T-helper 2 cell (primary cell): ENCODE results near the gene RPS26.
"Not testable (repeated sequence)": the region's sequence is repeated elsewhere in the genome, so short reads cannot be mapped to it uniquely, and the experiment has no call there.

Experiments
- DNase-seq, 5 experiments: peaks; one replicate each; pipeline versions ENCODE4 v3.0.0 to v3.0.0-alpha.2; 2012 to 2022

The RPS26 gene

DNA sequence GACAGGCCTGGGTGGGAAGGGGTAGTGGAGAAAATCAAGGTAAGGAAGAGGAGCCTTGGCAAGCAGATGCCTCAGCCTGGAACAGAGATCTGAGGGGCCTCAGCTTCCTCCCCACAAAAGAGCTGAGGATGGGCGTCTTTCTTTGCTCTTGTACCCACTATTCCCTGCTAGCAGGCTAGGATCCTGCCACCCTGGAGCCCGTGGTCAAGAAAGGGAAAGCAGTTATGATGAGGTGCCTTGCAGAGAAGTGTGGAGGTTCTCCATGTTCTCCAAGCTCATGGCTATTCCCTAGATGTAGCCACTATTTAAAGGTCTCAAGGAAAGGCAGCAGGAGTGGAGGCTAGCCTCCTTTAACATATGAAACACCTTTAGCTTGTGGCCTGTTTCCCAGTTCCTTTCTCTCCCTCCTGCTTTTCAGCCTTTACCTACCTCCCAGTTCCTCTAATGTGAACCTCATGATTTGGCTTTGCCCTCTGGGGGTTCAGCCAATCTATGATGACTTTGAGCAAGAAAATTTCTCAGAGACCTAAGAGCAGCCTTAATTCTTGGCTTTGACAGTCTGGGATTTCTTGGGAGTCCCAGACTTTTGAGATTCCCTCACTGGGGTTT is 19.7 kb upstream of the RPS26 start:
- DNase-seq = no peak

DNA sequence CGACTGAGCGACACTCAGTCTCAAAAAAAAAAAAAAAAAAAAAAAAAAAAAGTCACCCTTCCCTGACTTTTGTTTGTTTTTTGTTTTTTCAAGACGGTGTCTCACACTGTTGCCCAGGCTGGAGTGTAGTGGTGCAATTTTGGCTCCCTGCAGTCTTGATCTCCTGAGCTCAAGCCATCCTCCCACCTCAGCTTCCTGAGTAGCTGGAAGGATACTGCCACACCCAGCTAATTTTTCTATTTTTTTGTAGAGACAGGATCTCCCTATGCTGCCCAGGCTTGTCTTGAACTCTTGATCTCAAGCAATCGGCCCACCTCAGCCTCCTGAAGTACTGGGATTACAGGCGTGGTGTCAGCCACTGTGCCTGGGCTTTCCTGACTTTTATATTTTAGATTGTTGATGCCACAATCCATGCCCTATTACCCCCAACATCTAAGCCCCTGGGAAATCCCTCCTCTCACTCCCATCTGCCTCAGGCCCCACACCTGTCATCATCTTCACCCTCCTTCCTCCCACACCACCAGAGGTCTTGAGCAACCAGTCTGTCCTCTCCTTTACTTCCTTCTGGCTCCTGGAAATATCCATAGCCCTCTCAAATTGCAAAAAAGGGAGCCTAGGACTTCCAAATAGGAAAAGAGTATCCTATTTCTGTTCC is 13.1 kb upstream of the RPS26 start:
- no peak for DNase-seq

DNA sequence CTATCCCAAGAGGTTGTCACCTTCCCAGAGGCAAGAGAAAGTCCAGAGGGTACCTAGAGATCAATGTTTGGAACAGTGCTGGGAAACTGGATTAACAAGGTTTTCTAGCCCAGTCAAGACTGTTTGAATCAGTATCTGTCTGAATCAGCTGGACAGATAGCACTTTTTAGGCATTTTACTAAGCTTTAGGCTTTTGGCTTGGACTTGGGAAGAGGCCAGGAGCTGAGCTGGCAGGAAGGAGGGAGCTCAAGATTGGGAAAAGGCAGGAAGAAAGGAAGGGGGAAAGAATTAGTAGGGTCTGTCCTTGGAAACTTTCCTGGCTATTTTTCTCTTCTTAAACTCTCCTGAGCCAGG is 12.6 kb upstream of the RPS26 start:
- no peak for DNase-seq

DNA sequence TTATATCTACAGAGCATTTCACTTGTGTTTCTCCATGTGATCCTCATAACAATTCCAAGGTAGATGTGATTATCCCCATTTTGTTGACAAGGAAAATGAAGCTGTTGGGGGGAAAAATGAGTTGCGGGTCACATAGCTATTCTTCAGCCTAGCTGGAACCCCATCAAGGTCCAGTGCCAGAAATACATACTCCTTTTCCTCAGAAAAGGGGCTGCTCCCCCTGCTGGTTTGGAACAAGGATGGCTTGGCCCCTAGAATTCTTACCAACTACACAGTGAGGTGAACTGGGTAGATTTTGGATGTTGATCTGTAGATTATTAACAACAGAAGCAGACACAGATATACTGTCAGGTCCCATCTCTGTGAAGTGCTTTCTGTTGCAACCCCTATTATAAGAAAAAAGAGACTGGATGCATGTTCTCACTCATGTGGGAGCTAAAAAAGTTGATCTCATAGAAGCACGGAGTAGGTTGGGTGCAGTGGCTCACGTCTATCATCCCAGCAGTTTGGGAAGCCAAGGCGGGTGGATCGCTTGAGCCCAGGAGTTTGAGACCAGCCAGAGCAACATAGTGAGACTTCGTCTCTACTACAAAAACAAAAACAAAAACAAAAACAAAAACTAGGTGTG is 11.9 kb upstream of the RPS26 start:
- peak in 2 of 5 experiments; percentile 28 to 60 for DNase-seq

DNA sequence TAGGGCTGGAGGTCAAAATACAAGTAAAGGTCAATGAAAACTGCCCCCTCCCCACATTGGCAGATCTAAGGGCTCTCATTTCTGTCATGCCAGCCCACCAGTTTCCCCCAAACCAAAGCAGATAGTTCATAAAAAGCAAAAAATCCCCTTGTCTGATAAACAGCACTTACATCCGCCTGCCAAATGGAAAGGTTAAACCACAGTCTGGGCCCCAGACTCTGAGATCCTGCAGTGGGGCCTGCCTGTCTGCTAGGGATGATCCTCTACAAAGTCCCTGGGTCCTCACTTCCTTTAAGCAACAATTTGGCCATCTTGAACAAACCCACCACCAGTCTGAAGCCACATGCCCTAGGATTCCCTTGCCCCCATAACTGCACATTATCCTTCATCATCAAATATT is 9.7 kb upstream of the RPS26 start:
- peak in 1 of 5 experiments; percentile 48 for DNase-seq

- DNase-seq = peak in 3 of 5 experiments; percentile 21 to 66 (median 29)
Measured at GRCh38 chr12:56034586-56035332, 7.0 kb upstream of the RPS26 start.

DNA sequence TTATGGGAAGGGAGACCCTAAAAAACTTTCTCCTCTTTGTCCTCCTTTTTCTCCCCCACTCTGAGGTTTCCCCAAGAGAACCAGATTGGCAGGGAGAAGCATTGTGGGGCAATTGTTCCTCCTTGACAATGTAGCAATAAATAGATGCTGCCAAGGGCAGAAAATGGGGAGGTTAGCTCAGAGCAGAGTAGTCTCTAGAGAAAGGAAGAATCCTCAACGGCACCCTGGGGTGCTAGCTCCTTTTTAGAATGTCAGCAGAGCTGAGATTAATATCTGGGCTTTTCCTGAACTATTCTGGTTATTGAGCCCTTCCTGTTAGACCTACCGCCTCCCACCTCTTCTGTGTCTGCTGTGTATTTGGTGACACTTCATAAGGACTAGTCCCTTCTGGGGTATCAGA is 4.6 kb upstream of the RPS26 start:
- DNase-seq = no peak

DNA sequence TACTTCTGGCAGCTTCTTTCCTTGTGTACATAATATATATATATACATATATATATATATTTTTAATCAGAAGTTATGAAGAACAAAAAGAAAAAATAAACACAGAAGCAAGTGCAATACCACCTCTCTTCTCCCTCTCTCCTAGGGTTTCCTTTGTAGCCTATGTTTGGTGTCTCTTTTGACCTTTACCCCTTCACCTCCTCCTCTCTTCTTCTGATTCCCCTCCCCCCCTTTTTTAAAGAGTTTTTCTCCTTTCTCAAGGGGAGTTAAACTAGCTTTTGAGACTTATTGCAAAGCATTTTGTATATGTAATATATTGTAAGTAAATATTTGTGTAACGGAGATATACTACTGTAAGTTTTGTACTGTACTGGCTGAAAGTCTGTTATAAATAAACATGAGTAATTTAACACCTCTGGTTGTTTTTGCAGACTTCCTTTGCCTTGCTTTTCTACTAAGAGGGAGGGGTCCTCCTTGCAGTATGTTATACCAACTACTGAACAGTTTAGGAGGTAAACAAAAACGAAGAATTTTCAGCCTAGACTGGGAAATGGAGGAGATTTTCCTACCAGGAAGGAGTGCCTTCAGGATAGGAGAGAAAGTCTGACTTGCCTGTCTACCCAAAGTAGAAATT is 3.6 kb upstream of the RPS26 start:
- DNase-seq = peak in 1 of 5 experiments; percentile 62

GRCh38 chr12:56040151-56040550 is 1.6 kb upstream of the RPS26 start:
- peak in 1 of 5 experiments; percentile 73 for DNase-seq

DNA sequence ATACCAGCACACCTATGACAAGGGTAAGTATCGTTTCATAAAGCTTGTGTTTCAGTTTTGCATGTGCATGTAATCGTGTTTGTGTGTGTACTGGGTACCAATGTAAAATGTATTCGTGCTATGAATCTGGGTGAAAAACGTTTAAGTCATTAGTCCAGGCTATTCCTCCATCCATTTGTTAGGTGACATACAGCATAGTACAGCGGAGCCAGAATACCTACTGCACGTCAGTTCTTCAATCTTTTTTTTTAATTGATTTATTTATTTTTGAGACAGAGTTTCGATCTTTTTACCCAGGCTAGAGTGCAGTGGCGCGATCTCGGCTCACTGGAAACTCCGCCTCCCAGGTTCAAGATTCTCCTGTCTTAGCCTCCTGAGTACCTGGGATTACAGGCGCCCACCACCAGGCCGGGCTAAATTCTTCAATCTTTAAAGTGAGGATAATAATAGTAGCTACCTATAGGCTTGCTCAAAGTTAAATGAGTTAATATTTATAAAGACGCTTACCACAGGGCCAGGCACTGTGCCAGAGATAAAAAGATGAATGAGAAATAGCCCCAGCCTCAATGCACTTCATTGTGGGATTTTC is 661 bp upstream of the RPS26 start:
- no peak for DNase-seq

DNA sequence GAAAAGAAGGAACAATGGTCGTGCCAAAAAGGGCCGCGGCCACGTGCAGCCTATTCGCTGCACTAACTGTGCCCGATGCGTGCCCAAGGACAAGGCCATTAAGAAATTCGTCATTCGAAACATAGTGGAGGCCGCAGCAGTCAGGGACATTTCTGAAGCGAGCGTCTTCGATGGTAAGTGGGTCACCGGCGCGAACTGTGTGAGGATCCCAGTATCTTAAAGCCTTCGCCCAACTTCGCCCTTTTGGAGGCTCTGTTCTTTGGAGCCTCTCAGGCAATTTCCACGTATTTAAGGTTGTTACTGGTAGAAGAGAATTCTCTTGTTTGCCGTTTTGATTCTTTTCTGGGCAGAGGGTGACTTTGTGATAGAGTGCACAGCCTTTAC is 704 bp downstream of the RPS26 start:
- not testable (repeated sequence) for DNase-seq

DNA sequence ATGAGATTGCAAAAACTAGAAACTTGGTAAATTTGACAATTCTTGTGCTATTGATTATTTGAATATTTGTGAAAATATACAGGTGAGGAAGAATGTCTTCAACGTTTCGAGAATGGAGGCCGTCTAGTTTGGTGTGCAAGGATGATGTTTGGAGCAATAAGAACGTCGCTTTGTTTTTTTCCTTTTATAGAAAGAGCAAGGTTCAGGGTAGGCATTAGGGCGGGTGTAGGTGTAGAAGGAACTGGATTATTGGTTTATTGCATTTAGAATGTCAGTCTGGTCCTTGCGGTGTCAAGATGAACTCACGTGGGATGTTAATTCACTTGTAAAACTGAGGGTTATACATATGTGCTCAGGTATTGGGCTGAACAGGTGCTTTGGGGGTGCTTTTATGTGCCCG is 1.1 kb downstream of the RPS26 start:
- no peak for DNase-seq

- no peak for DNase-seq
Measured at GRCh38 chr12:56046027-56046780, 4.5 kb downstream of the RPS26 start.

- no peak for DNase-seq
Measured at GRCh38 chr12:56053407-56053893, 11.7 kb downstream of the RPS26 start.

GRCh38 chr12:56059964-56060363 is 18.2 kb downstream of the RPS26 start:
- DNase-seq = not testable (repeated sequence)

GRCh38 chr12:56061982-56062381 is 20.3 kb downstream of the RPS26 start:
- DNase-seq = no peak

DNA sequence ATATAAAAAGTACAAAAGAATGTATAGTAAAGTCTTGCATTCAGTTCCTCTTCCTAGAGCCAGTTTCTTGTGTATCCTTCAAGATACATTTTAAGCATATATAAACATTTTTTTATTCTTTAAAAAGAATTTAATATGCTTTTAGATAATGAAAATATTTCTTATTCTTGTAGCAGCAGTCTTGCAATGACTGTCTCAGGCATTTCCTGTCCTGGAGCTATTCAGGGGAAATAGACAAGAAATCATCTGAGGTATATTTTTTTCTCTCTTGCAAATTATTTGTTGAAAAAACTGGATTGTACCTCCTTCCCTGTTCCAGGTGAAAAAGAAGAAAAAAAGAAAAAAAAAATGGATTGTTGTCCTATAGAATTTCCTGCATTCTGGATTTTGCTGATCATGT is 21.3 kb downstream of the RPS26 start:
- DNase-seq = no peak

DNA sequence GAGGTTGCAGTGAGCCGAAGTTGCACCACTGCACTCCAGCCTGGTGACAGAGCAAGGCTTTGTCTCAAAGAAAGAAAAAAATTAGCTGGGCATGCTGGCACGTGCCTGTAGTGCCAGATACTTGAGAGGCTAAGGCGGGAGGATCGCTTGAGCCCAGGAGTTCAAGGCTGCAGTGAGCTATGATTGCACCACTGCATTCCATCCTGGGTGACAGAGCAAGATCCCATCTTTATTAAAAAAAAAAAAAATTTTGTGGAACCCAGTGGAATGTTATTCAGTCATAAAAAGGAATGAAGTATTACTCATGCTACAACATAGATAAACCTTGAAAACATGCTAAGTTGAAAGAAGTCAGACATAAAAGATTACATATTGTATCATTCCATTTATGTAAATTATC is 29.9 kb downstream of the RPS26 start:
- no peak for DNase-seq

GRCh38 chr12:56074396-56074795 is 32.7 kb downstream of the RPS26 start:
- DNase-seq = no peak

GRCh38 chr12:56077966-56078365 is 36.2 kb downstream of the RPS26 start:
- not testable (repeated sequence) for DNase-seq

DNA sequence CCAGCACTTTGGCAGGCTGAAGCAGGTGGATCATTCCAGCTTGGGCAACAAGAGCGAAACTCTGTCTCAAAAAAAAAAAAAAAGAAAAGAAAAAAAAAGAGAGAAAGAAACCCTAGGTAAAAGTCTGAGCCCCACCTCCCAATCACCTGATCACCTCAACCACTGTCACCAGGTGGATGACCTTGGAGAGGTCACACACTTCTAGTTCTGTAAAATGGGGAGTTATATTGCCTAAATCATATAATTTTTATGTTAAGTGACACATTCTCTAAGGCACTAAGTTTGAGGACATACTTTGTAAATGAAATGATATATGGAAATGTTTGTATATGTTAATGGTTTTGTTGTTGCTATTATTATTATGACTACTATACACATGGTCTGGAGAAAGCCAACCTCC is 36.7 kb downstream of the RPS26 start:
- DNase-seq = no peak
